HepG2 (cell line): Measurements from ENCODE around the gene CNNM2. TPM values are rescaled to one million over a fixed set of nuclear protein-coding genes. Genes with fewer than 3 reads are reported as not detected.
"Not testable (repeated sequence)": the region's sequence is repeated elsewhere in the genome, so short reads cannot be mapped to it uniquely, and the experiment has no call there.

Experiments used
- BCL6 ChIP-seq: IDR thresholded peaks from 2 replicates; pipeline ENCODE4 v1.6.1; 2016; ENCODE audit warnings: missing genetic modification reagents, missing compliant biosample characterization
- FOXO1 ChIP-seq: sonication (generic); formaldehyde crosslinking; IDR thresholded peaks from 2 replicates; pipeline ENCODE4 v1.4.0; 2020; ENCODE audit warnings: missing genetic modification reagents
- FOXP1 ChIP-seq, 2 experiments: fragments of 450-650 bp in 1 of 2; IDR thresholded peaks; 2 replicates each; pipeline ENCODE4 v1.6.1; 2017 to 2018; ENCODE audit warnings: antibody characterized with exemption in 1 of 2
- FOXP4 ChIP-seq: sonication (generic); formaldehyde crosslinking; IDR thresholded peaks from 2 replicates; pipeline ENCODE4 v1.4.0; 2020; ENCODE audit warnings: missing genetic modification reagents
- GATAD2A ChIP-seq: IDR thresholded peaks from 2 replicates; pipeline ENCODE4 v1.6.1; 2016
- NCOA2 ChIP-seq: sonication (generic); formaldehyde crosslinking; IDR thresholded peaks from 2 replicates; pipeline ENCODE4 v1.8.0; 2022; ENCODE audit warnings: inconsistent platforms
- SAP130 ChIP-seq: IDR thresholded peaks from 2 replicates; pipeline ENCODE4 v1.6.1; 2016; ENCODE audit warnings: low read depth
- SOX13 ChIP-seq, 3 experiments: fragments of 450-650 bp in 1 of 3; sonication (generic) in 1 of 3; formaldehyde crosslinking in 1 of 3; IDR thresholded peaks in 2 of 3; conservative IDR thresholded peaks in 1 of 3; 2 replicates each; pipeline versions ENCODE4 v1.5.0 to v1.6.1; 2016 to 2020; ENCODE audit warnings: antibody characterized with exemption in 1 of 3, mild to moderate bottlenecking in 1 of 3, missing compliant biosample characterization in 1 of 3, missing genetic modification reagents in 1 of 3, moderate library complexity in 1 of 3
- SP5 ChIP-seq: IDR thresholded peaks from 2 replicates; pipeline ENCODE4 v1.6.1; 2016; ENCODE audit warnings: low read depth, borderline replicate concordance
- ZGPAT ChIP-seq: IDR thresholded peaks from 2 replicates; pipeline ENCODE4 v1.6.1; 2016; ENCODE audit warnings: mild to moderate bottlenecking
- ZNF652 ChIP-seq: IDR thresholded peaks from 2 replicates; pipeline ENCODE4 v1.6.1; 2016; ENCODE audit warnings: low read depth, borderline replicate concordance
- polyA plus RNA-seq, 8 experiments: library from polyadenylated mRNA; depleted of rRNA in 3 of 8; stranded (reverse) in 7 of 8; unstranded in 1 of 8; fragments of >200 nt; fragmentation: Illumina TruSeq in 4 of 8; extraction: Trizol in 4 of 8; gene quantifications; 2 replicates each; pipeline versions ENCODE4 v1.2.1 to v1.2.3, GENCODE V29; 2011 to 2016; ENCODE audit warnings: low read depth in 4 of 8, missing spikeins in 1 of 8, mixed read lengths in 1 of 8; ENCODE audit not compliant: insufficient read depth in 1 of 8
- total RNA-seq, 5 experiments: library from RNA; depleted of rRNA; stranded (reverse); fragments of >200 nt; fragmentation: Illumina TruSeq; extraction: Trizol; gene quantifications; 2 replicates each; pipeline ENCODE4 v1.2.3, GENCODE V29; 2016; ENCODE audit warnings: low read depth in 1 of 5

Gene CNNM2
- total and polyA plus RNA-seq, 2 of the 13 experiments (the other 11 are each of a cell fraction or from before 2014, with no cell fraction given) = 7.1 to 9.0 TPM

GRCh38 chr10:103130180-103130579, 212.1 kb downstream of the CNNM2 start (continued):
- not testable (repeated sequence) for TF ChIP-seq FOXP1, SOX13 (IDR thresholded peaks at IDR 0.05)
- TF ChIP-seq FOXP1 (CRISPR knock-in tag; IDR thresholded peaks at IDR 0.05) (peak; percentile 50; the same call in 1 of the 2 replicates), FOXO1 (CRISPR knock-in tag) (peak; percentile 33; the same call in 1 of the 2 replicates), SOX13 (CRISPR knock-in tag; conservative IDR thresholded peaks at IDR 0.05 in 1 of 2, IDR thresholded peaks at IDR 0.05 in 1 of 2) (peak in 1 of 2 experiments; percentile 77; a peak in 2 of 4 replicates), NCOA2 (CRISPR knock-in tag) (0 out of 2 replicates have a peak, but pooled peaks have one; percentile 38), FOXP4 (peak; percentile 71; the same call in 1 of the 2 replicates), GATAD2A (CRISPR knock-in tag) (peak; percentile 32; the same call in 1 of the 2 replicates), SAP130 (CRISPR knock-in tag) (peak; percentile 25; the same call in 1 of the 2 replicates), ZGPAT (CRISPR knock-in tag) (0 out of 2 replicates have a peak, but pooled peaks have one; percentile 38), ZNF652 (CRISPR knock-in tag) (peak; percentile 77), BCL6 (peak; percentile 67), SP5 (CRISPR knock-in tag) (0 out of 2 replicates have a peak, but pooled peaks have one; percentile 36)
